Stomach (tissue), 9 donors: Measurements from ENCODE around the gene ELMO1. TPM values are rescaled to one million over a fixed set of nuclear protein-coding genes. Genes with fewer than 3 reads are reported as not detected.

ENCODE experiments used
- DNase-seq, 2 donors: peaks; one replicate each; pipeline versions ENCODE4 v3.0.0 to v3.0.0-alpha.2; 2013 to 2019
- H3K27ac ChIP-seq, 5 donors: fragments of 200-600 bp in 4 of 5; sonication (generic) in 4 of 5; one replicate each; pipeline ENCODE4 v1.5.1; 2013 to 2019; ENCODE audit warnings: mild to moderate bottlenecking in 1 of 5, moderate library complexity in 1 of 5
- H3K27me3 ChIP-seq, 3 donors: fragments of 200-600 bp; sonication (generic); one replicate each; pipeline ENCODE4 v1.5.1; 2017 to 2019; ENCODE audit warnings: mixed run types in 1 of 3
- H3K36me3 ChIP-seq, 4 donors: fragments of 200-600 bp; sonication (generic); 1 replicate in 3 of 4; 2 replicates in 1 of 4; pipeline ENCODE4 v1.5.1; 2016 to 2019
- H3K4me1 ChIP-seq, 4 donors: fragments of 200-600 bp; sonication (generic); one replicate each; pipeline ENCODE4 v1.5.1; 2016 to 2019
- H3K4me3 ChIP-seq, 4 donors: fragments of 200-600 bp; sonication (generic) in 3 of 4; one replicate each; pipeline ENCODE4 v1.5.1; 2016 to 2019; ENCODE audit warnings: mild to moderate bottlenecking in 1 of 4
- H3K9me3 ChIP-seq, 4 donors: fragments of 200-600 bp; sonication (generic); one replicate each; pipeline ENCODE4 v1.5.1; 2016 to 2019
- CTCF ChIP-seq, 7 experiments: fragments of 450-650 bp in 4 of 7; fragments of 200-600 bp in 3 of 7; sonication (generic) in 3 of 7; IDR thresholded peaks; one replicate each; pipeline ENCODE4 v1.5.1; 2016 to 2019; ENCODE audit warnings: antibody characterized with exemption in 7 of 7, control low read depth in 2 of 7, mild to moderate bottlenecking in 1 of 7
- EP300 ChIP-seq: sonication (generic); formaldehyde crosslinking; IDR thresholded peaks from one replicate; pipeline ENCODE4 v1.6.1; 2017; ENCODE audit warnings: antibody characterized with exemption
- POLR2A ChIP-seq, 4 donors: fragments of 450-650 bp; IDR thresholded peaks; one replicate each; pipeline ENCODE4 v1.6.1; 2016; ENCODE audit warnings: antibody characterized with exemption in 4 of 4, control low read depth in 2 of 4, mild to moderate bottlenecking in 1 of 4, moderate library complexity in 1 of 4
- POLR2AphosphoS5 ChIP-seq, 3 donors: sonication (generic); formaldehyde crosslinking; IDR thresholded peaks; one replicate each; pipeline ENCODE4 v1.6.1; 2016; ENCODE audit warnings: antibody characterized with exemption in 3 of 3
- WGBS, 5 donors: extraction: QIAGEN DNeasy Blood & Tissue Kit in 3 of 5; methylation state at CpG; one replicate each; pipeline versions ENCODE4 v1.1.5 to v1.1.7; 2013 to 2018; 5-methylcytosine and 5-hydroxymethylcytosine counted together
- intact Hi-C: fragments of 100-400 bp; cut with DNase I; formaldehyde crosslinking; loops from one replicate; pipeline ENCODE4 v1.15.1; 2023; ENCODE audit warnings: low total_unique reads
- polyA plus RNA-seq, 3 donors: library from polyadenylated mRNA; stranded (reverse); fragments of 200-250 nt; gene quantifications; one replicate each; pipeline ENCODE4 v1.2.3, GENCODE V29; 2013
- total RNA-seq, 5 donors: library from RNA; depleted of rRNA; stranded (reverse); fragments of >200 nt; gene quantifications; one replicate each; pipeline versions ENCODE4 v1.1.0 to v1.2.3, GENCODE V29; 2014 to 2016
- donor health status: healthy with polysubstance abuse.
- donor health status: Bipolar disorder and iron deficiency.
- donor health status: healthy.

ELMO1 gene
- total and polyA plus RNA-seq, 8 donors, result 4.1 to 117 (median 44.8) TPM

- Histone ChIP-seq H3K36me3 (no peaks in the 10 kb centered on the region), H3K4me3 (no peak overlapping the region), H3K27me3 (no peaks in the 10 kb centered on the region), H3K9me3 (peaks cover 0 to 3% (median 0%) of the 10 kb centered on the region in 4 donors), H3K27ac (no peak overlapping the region), H3K4me1 (peaks cover 0 to 7% (median 0%) of the 10 kb centered on the region in 4 donors)
- DNase-seq, result no peak
- TF ChIP-seq CTCF (IDR thresholded peaks at IDR 0.05) (no peak), POLR2AphosphoS5 (IDR thresholded peaks at IDR 0.05) (no peak), POLR2A (IDR thresholded peaks at IDR 0.05) (no peak), EP300 (no peak)
- 53 to 84% (median 71%) methylated on average over 1 of the region's 1 CpG for WGBS, 5 donors
- intact Hi-C loops, result no loop called here
These were observed 33.8 kb upstream of the ELMO1 start for GRCh38 chr7:37482505-37482904.

- no peak for TF ChIP-seq EP300
- TF ChIP-seq CTCF (IDR thresholded peaks at IDR 0.05), result no peak
- no peak for TF ChIP-seq POLR2A (IDR thresholded peaks at IDR 0.05)
- no peak for TF ChIP-seq POLR2AphosphoS5 (IDR thresholded peaks at IDR 0.05)
- peaks cover 0 to 7% (median 0%) of the 10 kb centered on the region in 4 donors for H3K4me1 ChIP-seq
- intact Hi-C loops, result no loop called here
These were observed 33.1 kb upstream of the ELMO1 start for GRCh38 chr7:37481722-37482288.

GRCh38 chr7:37481154-37481553, 32.5 kb upstream of the ELMO1 start:
- no peaks in the 10 kb centered on the region for H3K9me3 ChIP-seq
- no peak for TF ChIP-seq POLR2A (IDR thresholded peaks at IDR 0.05)
- TF ChIP-seq CTCF (IDR thresholded peaks at IDR 0.05), result no peak
- no peak for TF ChIP-seq EP300
- no peak for TF ChIP-seq POLR2AphosphoS5 (IDR thresholded peaks at IDR 0.05)
- peak overlapping the region in 1 of 5 donors; percentile 28 for H3K27ac ChIP-seq
- DNase-seq, result no peak
- H3K27me3 ChIP-seq, result no peaks in the 10 kb centered on the region
- peaks cover 0 to 7% (median 0%) of the 10 kb centered on the region in 4 donors for H3K4me1 ChIP-seq
- H3K4me3 ChIP-seq, result no peak overlapping the region
- WGBS, 5 donors, result 72 to 78% (median 76%) methylated on average over 5 of the region's 5 CpGs
- no peaks in the 10 kb centered on the region for H3K36me3 ChIP-seq
- intact Hi-C loops, result no loop called here

More at GRCh38 chr7:37481722-37482288, 33.1 kb upstream of the ELMO1 start:
- DNase-seq, result no peak
- Histone ChIP-seq H3K27ac (no peak overlapping the region), H3K4me3 (no peak overlapping the region), H3K36me3 (no peaks in the 10 kb centered on the region), H3K27me3 (no peaks in the 10 kb centered on the region), H3K9me3 (no peaks in the 10 kb centered on the region)
- 73 to 81% (median 78%) methylated on average over 5 of the region's 5 CpGs for WGBS, 5 donors

GRCh38 chr7:37480041-37481031, 31.7 kb upstream of the ELMO1 start:
- H3K27ac ChIP-seq, result peak overlapping the region in 1 of 5 donors; percentile 28
- WGBS, 5 donors, result 73 to 81% (median 76%) methylated on average over 11 of the region's 11 CpGs

More at GRCh38 chr7:37480041-37481031, 31.7 kb upstream of the ELMO1 start:
- Histone ChIP-seq H3K4me3 (no peak overlapping the region), H3K9me3 (no peaks in the 10 kb centered on the region), H3K4me1 (peaks cover 0 to 7% (median 0%) of the 10 kb centered on the region in 4 donors), H3K36me3 (no peaks in the 10 kb centered on the region), H3K27me3 (no peaks in the 10 kb centered on the region)
- no peak for DNase-seq
- intact Hi-C loops, result no loop called here
- no peak for TF ChIP-seq POLR2A (IDR thresholded peaks at IDR 0.05)
- TF ChIP-seq CTCF (IDR thresholded peaks at IDR 0.05), result no peak
- no peak for TF ChIP-seq EP300
- no peak for TF ChIP-seq POLR2AphosphoS5 (IDR thresholded peaks at IDR 0.05)
